SK-N-SH treated with all-trans-retinoic acid at 6 μM for 48 hours (cell line): ENCODE measurements around the gene PLEKHA3.

Source experiments
- ARNTL ChIP-seq: fragments of 450-650 bp; formaldehyde crosslinking; IDR thresholded peaks from 2 replicates; pipeline ENCODE4 v1.5.0; 2020; ENCODE audit warnings: low read depth, mild to moderate bottlenecking, moderate library complexity, borderline replicate concordance
- GLIS3 ChIP-seq: fragments of 250-450 bp; sonication (Bioruptor Pico); IDR thresholded peaks from 2 replicates; pipeline ENCODE4 v1.5.0; 2020; ENCODE audit warnings: mild to moderate bottlenecking, moderate library complexity
- PATZ1 ChIP-seq: fragments of 250-450 bp; sonication (Bioruptor Pico); IDR thresholded peaks from 2 replicates; pipeline ENCODE4 v1.8.0; 2020; ENCODE audit warnings: mild to moderate bottlenecking, moderate library complexity, borderline replicate concordance
- TCF4 ChIP-seq: fragments of 250-450 bp; sonication (Bioruptor Pico); IDR thresholded peaks from 2 replicates; pipeline ENCODE4 v1.8.0; 2021; ENCODE audit warnings: mild to moderate bottlenecking, moderate library complexity, borderline replicate concordance
- ZC3H10 ChIP-seq: fragments of 250-450 bp; sonication (Bioruptor Pico); IDR thresholded peaks from 2 replicates; pipeline ENCODE4 v1.5.1; 2021; ENCODE audit warnings: mild to moderate bottlenecking, moderate library complexity
- ZFP3 ChIP-seq: fragments of 250-450 bp; sonication (Bioruptor Pico); IDR thresholded peaks from 2 replicates; pipeline ENCODE4 v1.5.0; 2020; ENCODE audit warnings: mild to moderate bottlenecking, moderate library complexity
- ZFP30 ChIP-seq: fragments of 450-650 bp; formaldehyde crosslinking; IDR thresholded peaks from 2 replicates; pipeline ENCODE4 v1.5.0; 2022; ENCODE audit warnings: mild to moderate bottlenecking, moderate library complexity
- TF ChIP-seq, protein P1 (sequence below): fragments of 250-450 bp; sonication (Bioruptor Pico); IDR thresholded peaks from 2 replicates; pipeline ENCODE4 v1.5.1; 2021; ENCODE audit warnings: mild to moderate bottlenecking, moderate library complexity

- TF ChIP-seq ZC3H10 (CRISPR knock-in tag) (no peak), ZFP3 (no peak), TCF4 (CRISPR knock-in tag) (no peak), PATZ1 (CRISPR knock-in tag) (no peak), ARNTL (CRISPR knock-in tag) (no peak), GLIS3 (no peak), ZFP30 (no peak)
- TF ChIP-seq, protein P1, sequence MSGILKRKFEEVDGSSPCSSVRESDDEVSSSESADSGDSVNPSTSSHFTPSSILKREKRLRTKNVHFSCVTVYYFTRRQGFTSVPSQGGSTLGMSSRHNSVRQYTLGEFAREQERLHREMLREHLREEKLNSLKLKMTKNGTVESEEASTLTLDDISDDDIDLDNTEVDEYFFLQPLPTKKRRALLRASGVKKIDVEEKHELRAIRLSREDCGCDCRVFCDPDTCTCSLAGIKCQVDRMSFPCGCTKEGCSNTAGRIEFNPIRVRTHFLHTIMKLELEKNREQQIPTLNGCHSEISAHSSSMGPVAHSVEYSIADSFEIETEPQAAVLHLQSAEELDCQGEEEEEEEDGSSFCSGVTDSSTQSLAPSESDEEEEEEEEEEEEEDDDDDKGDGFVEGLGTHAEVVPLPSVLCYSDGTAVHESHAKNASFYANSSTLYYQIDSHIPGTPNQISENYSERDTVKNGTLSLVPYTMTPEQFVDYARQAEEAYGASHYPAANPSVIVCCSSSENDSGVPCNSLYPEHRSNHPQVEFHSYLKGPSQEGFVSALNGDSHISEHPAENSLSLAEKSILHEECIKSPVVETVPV (CRISPR knock-in tag), result no peak
Measured at GRCh38 chr2:178455947-178456346, 24.3 kb upstream of the PLEKHA3 start.
